HG03095 (cell line): Measurements from ENCODE around the gene TOPORS.
"Not testable (repeated sequence)": the region's sequence is repeated elsewhere in the genome, so short reads cannot be mapped to it uniquely, and the experiment has no call there.

Experiments
- ATAC-seq: cut with Tn5 transposase; IDR thresholded peaks from one replicate; pipeline ENCODE4 v1.9.1; 2021; ENCODE audit warnings: moderate library complexity; ENCODE audit not compliant: unreplicated experiment

The TOPORS gene

GRCh38 chr9:32552172-32552872, at the start of gene TOPORS, which contains the start of gene SMIM27:
TSS of gene TOPORS (minus strand) at chr9:32552586. CDS start at chr9:32552436, 150 bp downstream.
TSS of gene SMIM27 (plus strand) at chr9:32552327. CDS start at chr9:32552435, 108 bp downstream.
- peak; percentile 64 for ATAC-seq

- not testable (repeated sequence) for ATAC-seq
Measured at GRCh38 chr9:32599021-32599420, 46.6 kb upstream of the TOPORS start.

GRCh38 chr9:32596936-32597335, 44.5 kb upstream of the TOPORS start:
- ATAC-seq = no peak

GRCh38 chr9:32596096-32596865, 43.9 kb upstream of the TOPORS start:
- no peak for ATAC-seq

- no peak for ATAC-seq
Measured at GRCh38 chr9:32590898-32591297, 38.5 kb upstream of the TOPORS start.

GRCh38 chr9:32590476-32590875, 38.1 kb upstream of the TOPORS start:
- no peak for ATAC-seq

GRCh38 chr9:32589083-32589723, 36.8 kb upstream of the TOPORS start:
- ATAC-seq = peak; percentile 81

GRCh38 chr9:32587901-32588300, 35.5 kb upstream of the TOPORS start:
- ATAC-seq = no peak

GRCh38 chr9:32584784-32585183, 32.4 kb upstream of the TOPORS start:
- ATAC-seq = no peak

GRCh38 chr9:32581512-32582143, 29.2 kb upstream of the TOPORS start:
- peak; percentile 42 for ATAC-seq

- ATAC-seq = no peak
Measured at GRCh38 chr9:32580631-32581300, 28.4 kb upstream of the TOPORS start.

- ATAC-seq = no peak
Measured at GRCh38 chr9:32579706-32580331, 27.4 kb upstream of the TOPORS start.

- no peak for ATAC-seq
Measured at GRCh38 chr9:32578976-32579375, 26.6 kb upstream of the TOPORS start.

GRCh38 chr9:32577316-32577715, 24.9 kb upstream of the TOPORS start:
- ATAC-seq = peak; percentile 32

- no peak for ATAC-seq
Measured at GRCh38 chr9:32574858-32575257, 22.5 kb upstream of the TOPORS start.

- no peak for ATAC-seq
Measured at GRCh38 chr9:32573821-32574220, 21.4 kb upstream of the TOPORS start.

- ATAC-seq = peak; percentile 82
Measured at GRCh38 chr9:32572900-32573523, 20.6 kb upstream of the TOPORS start, which contains the start of gene NDUFB6. TSS of gene NDUFB6 (minus strand) at chr9:32573159. CDS start at chr9:32573060, 99 bp downstream.

- peak; percentile 90 for ATAC-seq
Measured at GRCh38 chr9:32571969-32572899, 19.8 kb upstream of the TOPORS start.

GRCh38 chr9:32570262-32570661, 17.9 kb upstream of the TOPORS start:
- no peak for ATAC-seq
